Ishikawa (cell line): Measurements from ENCODE around the gene MGAT5B.

Source experiments
- EP300 ChIP-seq: IDR thresholded peaks from 2 replicates; pipeline ENCODE4 v1.6.1; 2012; ENCODE audit warnings: borderline replicate concordance
- NFIC ChIP-seq: IDR thresholded peaks from 2 replicates; pipeline ENCODE4 v1.6.1; 2012
- RAD21 ChIP-seq: IDR thresholded peaks from 2 replicates; pipeline ENCODE4 v1.6.1; 2012; ENCODE audit warnings: low read depth
- TCF12 ChIP-seq: IDR thresholded peaks from 2 replicates; pipeline ENCODE4 v1.6.1; 2012; ENCODE audit warnings: low read depth
- YY1 ChIP-seq: IDR thresholded peaks from 2 replicates; pipeline ENCODE4 v1.6.1; 2012; ENCODE audit warnings: low read depth

DNA sequence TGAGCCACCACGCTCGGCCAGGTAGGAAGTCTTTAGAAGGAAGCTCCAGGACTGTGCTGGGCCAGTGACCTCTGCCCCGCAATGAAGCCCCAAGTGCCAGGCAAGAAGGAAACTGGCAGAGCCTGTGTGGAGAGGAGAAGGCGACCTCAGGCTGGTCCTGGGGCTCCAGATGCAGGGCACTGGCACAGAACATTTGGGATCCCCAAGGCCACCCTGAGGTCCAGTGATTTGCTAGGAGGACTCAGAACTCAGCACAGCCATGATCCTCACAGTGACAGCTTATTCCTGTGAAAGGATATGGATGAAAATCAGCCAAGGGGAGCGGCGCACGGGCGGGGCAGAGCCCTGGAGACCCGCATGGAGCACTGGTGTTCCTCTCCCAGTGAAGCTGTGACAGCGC, 24.1 kb downstream of the MGAT5B start:
- TF ChIP-seq YY1 (no peak), TCF12 (no peak), EP300 (no peak), NFIC (no peak), RAD21 (no peak)
